Activated naive CD4-positive, alpha-beta T cell treated with anti-CD3 and anti-CD28 coated beads, Interleukin-2, amount 50 U/mL, for 16 hours (primary cell): ENCODE results near the gene EYA2.

Experiments used
- DNase-seq: peaks from one replicate; pipeline ENCODE4 v3.0.0-alpha.2; 2020

EYA2 gene

GRCh38 chr20:47215653-47216397 lies 321.2 kb downstream of the EYA2 start:
- DNase-seq = no peak

GRCh38 chr20:47216819-47217410 lies 322.3 kb downstream of the EYA2 start:
- DNase-seq = no peak

GRCh38 chr20:47217482-47218446 lies 323.1 kb downstream of the EYA2 start:
- DNase-seq = no peak

GRCh38 chr20:47220161-47220582 lies 325.5 kb downstream of the EYA2 start:
- DNase-seq = peak; percentile 61

- no peak for DNase-seq
Observed at GRCh38 chr20:47221036-47221625, 326.5 kb downstream of the EYA2 start.

- DNase-seq = no peak
Observed at GRCh38 chr20:47222468-47223119, 328.0 kb downstream of the EYA2 start.

GRCh38 chr20:47223896-47224295 lies 329.3 kb downstream of the EYA2 start:
- DNase-seq = no peak

- no peak for DNase-seq
Observed at GRCh38 chr20:47224300-47224791, 329.7 kb downstream of the EYA2 start.

GRCh38 chr20:47224857-47225256 lies 330.2 kb downstream of the EYA2 start:
- no peak for DNase-seq

GRCh38 chr20:47225458-47225857 lies 330.8 kb downstream of the EYA2 start:
- DNase-seq = no peak

GRCh38 chr20:47227119-47227518 lies 332.5 kb downstream of the EYA2 start:
- no peak for DNase-seq

- DNase-seq = no peak
Observed at GRCh38 chr20:47227576-47227975, 332.9 kb downstream of the EYA2 start.

- no peak for DNase-seq
Observed at GRCh38 chr20:47228654-47229053, 334.0 kb downstream of the EYA2 start.

- no peak for DNase-seq
Observed at GRCh38 chr20:47230811-47231256, 336.2 kb downstream of the EYA2 start.

GRCh38 chr20:47231382-47232039 lies 336.9 kb downstream of the EYA2 start:
- no peak for DNase-seq

- no peak for DNase-seq
Observed at GRCh38 chr20:47232518-47232917, 337.9 kb downstream of the EYA2 start.

- no peak for DNase-seq
Observed at GRCh38 chr20:47233333-47234188, 338.9 kb downstream of the EYA2 start.

- no peak for DNase-seq
Observed at GRCh38 chr20:47235111-47235510, 340.5 kb downstream of the EYA2 start.

GRCh38 chr20:47235853-47236638 lies 341.4 kb downstream of the EYA2 start:
- no peak for DNase-seq

- DNase-seq = no peak
Observed at GRCh38 chr20:47236639-47236900, 341.9 kb downstream of the EYA2 start.
